H4 (cell line): ENCODE results near the gene TAPBP. TPM values are rescaled to one million over a fixed set of nuclear protein-coding genes. Genes with fewer than 3 reads are reported as not detected.
"Not testable (repeated sequence)": the region's sequence is repeated elsewhere in the genome, so short reads cannot be mapped to it uniquely, and the experiment has no call there.

Experiments used
- DNase-seq: peaks from one replicate; pipeline ENCODE4 v3.0.0-alpha.2; 2015; ENCODE audit warnings: low spot score
- total RNA-seq: library from RNA; depleted of rRNA; stranded (reverse); fragments of >200 nt; shearing (Covaris generic); gene quantifications from 2 replicates; pipeline ENCODE4 v1.2.3, GENCODE V29; 2014

TAPBP gene
- total RNA-seq, 1 experiment from 2014 or later = 69.8 TPM

DNA sequence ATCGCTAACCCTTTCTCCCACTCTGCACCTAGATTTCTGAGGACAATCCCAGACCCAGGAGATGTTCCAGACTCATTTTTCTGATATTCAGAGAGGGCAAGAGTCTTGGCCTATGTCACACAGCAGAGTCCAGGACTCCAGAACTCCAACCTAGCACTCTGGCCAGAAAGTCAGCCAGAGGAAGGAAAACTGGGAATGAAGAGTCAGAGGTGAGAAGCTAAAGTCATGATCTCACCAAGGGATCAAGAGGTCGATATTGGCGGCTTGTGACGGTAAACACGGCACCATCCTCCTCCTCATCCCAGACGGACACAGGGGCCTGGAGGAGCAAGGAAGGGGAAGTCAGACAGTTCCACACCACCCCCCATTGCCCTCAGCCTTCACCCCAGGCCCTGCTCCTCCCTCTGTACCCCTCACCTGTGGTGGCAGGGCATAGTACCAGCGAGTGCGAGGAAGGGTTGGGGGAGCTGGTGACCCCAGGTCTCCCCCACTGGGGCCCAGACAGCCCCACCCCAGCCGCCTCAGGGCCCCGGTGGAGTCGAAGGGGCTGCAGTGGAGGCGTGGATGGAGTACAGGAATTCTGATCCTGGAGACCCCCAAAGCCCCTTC, 17.0 kb downstream of the TAPBP start:
- no peak for DNase-seq

DNA sequence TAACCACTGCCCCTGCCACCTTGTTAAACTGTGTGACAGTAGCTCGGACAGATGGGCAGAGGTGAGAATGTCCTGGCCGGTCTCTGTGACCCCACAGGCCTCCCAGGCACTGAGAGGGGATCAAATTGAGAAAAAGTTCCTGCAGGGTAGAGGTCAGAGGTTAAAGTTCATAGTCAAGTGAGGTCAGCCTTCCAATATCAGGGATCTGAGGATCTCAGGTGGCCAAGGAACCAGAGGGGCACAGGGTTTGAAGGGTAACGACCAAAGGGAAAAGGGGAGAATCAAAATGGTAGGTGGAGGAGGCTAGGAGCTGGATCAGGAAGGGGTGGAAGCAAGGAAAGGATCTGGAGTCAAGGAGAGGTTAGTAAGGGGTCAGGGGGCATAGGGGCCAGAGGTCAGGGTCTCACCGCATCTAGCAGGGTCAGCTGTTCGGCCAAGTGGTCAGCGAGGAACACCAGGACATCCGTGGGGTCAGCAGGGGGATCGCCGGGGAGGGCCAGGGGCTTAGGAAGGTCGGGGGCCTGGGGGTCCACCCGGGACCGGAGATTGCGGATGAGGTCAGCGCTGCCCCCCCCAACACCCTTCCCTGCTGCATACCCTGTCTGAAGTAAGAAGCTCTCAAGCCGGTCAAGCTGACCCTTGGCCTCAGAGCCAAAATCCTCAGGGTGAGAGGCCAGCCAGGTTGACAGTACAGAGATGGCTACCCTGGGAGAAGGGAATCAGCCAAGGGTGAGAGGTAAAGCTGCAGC, 18.1 kb downstream of the TAPBP start:
- no peak for DNase-seq

DNA sequence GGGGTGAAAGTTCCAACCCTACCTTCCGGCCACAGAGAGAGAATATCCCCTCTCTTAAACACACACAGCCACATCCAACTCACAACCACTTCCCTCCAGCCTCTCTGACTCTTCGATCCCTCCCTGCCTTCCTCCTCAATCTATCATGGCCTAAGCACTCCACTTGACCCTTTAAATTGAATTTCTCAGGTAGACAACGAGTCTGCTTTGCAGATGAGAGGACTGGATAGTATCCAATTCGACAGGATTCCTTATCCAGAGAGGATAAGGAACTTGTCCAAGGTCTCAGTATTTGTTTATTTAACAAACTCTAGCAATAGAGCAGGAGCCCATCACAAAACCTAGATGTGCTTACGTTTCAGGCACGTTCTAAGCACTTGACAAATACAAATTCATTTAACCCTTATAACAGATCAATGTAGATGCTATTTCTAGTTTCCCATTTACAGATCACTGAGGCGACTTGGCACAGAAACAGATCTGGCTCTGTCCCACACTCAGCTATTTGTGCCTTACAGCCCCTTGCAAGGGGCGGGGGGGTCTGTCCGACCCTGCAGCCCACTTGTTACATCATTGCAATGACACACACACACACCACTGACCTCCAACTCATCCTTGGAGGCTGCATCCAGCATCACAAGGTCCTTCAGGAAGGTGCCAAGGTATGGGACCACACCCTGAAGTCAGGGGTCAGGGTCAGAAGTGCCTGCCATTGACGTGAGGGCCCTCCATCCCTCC, 19.6 kb downstream of the TAPBP start:
- DNase-seq = no peak

DNA sequence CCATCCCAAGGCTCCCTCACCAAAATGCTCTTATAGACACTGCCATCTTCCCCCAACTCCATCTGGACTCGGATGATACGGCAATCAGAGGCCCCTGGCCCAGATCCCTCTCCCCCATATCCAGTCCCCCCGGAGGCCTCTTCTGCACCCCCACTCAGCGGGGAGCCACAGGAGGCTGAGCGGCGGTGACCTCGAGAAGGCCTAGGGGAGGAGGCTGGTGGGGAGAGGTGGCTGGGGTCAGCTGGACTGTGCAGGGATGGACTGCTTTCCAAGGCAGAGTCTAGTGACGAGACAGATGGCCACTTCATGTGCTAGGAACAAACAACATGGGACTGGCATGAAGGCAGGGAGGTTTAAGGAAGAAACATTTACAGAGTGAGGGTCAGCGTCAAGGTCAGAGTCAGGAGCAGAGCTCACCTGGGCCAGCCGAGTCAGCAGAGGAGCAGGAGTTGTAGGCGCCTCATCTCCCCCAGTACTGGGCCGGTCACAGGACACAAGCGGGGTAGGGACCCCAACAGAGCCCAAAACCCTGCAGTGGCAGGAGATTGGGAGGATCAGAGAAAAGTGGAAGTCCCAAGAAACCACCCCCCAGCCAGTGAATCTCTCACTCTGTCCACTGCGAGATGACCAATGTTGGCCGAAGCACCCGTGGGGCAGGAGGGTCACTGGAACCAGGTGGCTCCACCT, 20.7 kb downstream of the TAPBP start:
- DNase-seq = no peak

- DNase-seq = no peak
Measured at GRCh38 chr6:33290459-33290858, 23.4 kb downstream of the TAPBP start.

DNA sequence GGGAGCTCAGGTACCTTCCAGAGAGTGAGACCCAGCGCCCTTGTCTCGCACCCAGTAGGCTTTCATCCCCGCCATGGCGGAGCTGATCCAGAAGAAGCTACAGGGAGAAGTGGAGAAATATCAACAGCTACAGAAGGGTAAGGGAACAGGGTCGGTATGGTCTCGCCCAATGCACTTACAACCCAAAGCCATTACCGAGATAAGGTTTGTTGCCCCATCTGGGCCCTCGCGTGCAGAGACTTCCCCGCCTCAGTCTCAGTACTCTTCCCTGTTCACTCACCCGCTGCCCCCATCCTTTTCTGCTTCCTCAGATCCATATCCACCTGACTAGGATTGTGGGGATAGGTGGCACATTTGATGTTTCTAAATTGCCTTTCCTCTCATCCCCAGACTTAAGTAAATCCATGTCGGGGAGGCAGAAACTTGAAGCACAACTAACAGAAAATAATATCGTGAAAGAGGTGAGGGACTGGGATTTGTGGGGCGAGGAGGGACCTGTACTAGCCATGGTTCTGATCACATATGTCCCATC, 24.0 kb downstream of the TAPBP start:
- DNase-seq = no peak

DNA sequence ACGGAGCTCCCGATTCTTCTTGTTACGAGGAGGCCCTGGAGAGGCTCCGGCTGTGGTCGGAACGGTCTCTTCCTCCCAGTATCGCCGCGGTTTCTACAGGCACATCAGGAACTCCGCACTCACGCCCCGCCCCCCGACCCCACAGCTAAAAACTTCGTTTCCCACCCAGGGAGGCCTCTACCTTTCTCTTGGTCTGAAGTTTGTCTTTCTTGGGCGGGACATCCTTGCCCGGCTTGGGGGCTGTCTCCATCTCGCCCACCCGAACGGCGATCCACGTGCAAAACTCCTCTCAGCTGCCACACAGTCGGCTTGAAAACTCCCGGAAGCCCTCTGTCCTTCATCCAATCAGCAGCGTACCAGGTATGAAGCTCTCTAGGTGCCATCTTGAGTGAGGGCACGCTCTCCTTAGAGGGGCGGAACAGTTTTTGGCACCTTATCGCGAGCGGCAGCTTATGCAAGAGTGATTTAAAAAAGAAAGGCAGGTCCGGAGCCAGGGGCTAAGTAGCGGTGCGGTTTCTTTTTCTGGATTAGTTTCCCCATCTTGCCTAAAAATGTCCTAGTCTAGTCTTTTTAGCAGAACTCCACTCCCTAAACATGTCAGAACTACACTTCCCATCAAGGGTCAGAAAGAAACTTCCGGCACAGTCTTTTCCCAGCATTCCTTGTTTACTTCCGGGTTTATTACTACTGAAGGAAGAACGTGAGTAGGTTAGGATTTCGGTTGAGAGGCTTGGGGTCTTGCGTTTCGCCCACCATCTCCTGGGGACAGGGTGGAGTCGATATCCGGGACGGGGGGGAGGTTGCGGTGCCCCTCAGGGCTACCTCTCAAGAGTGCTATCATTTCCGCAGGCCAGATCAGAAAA, 24.7 kb downstream of the TAPBP start, which contains the start of the genes PFDN6 and WDR46:
Gene PFDN6 (plus strand): TSS at position 681 of the 863 bp plus-strand sequence. CDS start 256 bp downstream, outside the sequence.
Gene WDR46 (minus strand): TSS at position 319 of the 863 bp plus-strand sequence. CDS start 69 bp downstream, at position 250.
- peak; percentile 88 for DNase-seq

GRCh38 chr6:33288141-33288920, 25.5 kb downstream of the TAPBP start:
- no peak for DNase-seq

DNA sequence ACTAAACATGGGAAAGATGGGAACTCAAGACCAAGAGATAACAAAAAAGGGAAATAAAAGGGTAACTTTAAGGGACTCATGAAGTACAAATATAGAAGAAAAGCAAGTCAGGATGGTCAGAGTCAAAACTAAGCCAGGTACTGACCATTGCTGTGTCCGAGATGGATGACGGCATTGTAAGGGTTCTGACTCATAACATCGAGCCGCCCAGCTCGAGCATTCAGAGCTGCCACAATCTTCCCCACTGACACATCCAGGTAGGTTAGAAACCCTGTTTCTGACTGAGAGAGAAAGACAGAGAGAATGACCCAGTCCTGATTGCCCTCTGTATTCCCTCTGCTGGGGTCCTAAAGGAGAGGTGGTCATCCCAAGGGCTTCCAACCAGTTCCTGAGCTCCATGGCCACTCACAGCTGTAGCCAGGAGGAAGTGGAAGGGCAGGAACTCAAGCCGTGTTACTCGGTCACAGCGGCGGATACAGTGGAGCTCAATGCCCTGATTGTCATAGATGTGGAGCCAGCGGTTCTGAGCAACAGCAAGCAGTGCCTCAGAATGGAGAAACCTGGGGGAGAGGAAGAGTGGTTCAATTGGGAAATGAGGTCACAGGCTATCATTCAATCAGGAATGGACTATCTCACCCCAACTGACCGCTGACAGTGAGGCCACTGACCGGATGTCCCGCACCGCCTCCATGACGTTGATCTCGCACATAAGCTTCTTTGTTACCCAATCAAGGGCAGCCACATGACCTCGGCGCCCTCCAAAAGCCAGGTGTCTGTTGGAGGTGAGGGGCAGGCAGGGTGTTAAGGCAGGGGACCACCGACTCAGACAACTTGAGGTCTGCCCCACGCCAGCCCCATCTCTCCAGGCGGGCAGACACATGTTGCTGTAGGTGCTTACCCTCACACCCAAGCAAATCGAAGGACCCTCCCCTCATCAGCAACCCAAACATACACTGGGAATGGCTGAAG, 26.6 kb downstream of the TAPBP start:
- no peak for DNase-seq

DNA sequence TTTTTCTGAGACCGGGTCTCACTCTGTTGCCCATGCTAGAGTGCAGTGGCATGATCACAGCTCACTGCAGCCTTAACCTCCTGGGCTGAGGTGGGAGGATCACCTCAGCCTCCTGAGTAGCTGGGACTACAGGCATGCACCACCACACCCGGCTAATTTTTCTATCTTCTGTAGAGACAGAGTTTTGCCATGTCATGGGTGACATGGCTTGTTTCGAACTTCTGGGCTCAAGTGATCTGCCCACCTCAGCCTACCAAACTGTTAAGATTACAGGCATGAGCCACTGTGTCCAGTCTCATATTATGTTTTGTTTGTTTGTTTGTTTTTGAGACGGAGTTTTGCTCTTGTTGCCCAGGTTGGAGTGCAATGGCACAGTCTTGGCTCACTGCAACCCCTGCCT, 28.7 kb downstream of the TAPBP start:
- not testable (repeated sequence) for DNase-seq

DNA sequence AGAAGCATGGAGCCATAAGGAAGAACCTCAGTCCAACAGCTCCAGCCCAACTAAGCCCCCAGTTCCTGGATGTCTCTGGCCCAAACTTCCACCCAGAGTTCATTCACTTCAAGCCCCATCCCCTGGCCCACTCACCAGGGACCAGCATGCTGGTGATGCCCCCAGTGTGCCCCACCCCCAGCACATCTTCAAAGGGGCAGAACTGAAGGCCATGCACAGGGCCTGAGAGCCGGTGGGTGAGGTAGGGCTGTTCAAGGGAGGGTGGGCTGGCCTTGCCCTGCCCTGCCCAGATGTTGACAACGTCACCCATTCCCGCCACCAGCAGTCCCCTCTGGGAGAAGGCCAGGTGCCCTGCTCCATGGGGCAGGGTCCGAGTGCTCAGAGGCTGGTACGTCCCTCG, 33.3 kb downstream of the TAPBP start:
- no peak for DNase-seq

- peak; percentile 73 for DNase-seq
Measured at GRCh38 chr6:33279971-33280511, 33.8 kb downstream of the TAPBP start.

DNA sequence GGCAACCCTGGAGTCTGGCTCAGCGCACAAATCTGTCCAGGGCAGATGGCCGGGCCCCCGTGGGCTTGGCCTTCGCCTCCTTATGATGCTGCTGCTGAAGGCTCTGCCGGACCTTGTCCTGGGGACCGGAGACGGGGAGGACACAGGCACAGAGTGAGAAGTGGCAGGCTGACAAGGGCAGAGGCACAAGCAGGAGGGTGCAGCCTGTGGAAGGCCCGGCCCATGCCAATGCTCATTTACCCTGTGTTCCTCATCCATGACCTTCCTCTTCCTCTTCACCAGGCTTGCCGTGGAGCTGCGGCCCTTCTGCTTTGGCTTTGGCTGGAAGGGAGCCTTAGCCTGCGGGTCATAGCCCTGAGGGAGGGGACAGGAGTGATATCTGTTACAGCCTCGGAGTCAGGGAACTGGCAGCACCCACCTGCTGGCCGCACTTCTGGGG, 34.6 kb downstream of the TAPBP start:
- DNase-seq = no peak

DNA sequence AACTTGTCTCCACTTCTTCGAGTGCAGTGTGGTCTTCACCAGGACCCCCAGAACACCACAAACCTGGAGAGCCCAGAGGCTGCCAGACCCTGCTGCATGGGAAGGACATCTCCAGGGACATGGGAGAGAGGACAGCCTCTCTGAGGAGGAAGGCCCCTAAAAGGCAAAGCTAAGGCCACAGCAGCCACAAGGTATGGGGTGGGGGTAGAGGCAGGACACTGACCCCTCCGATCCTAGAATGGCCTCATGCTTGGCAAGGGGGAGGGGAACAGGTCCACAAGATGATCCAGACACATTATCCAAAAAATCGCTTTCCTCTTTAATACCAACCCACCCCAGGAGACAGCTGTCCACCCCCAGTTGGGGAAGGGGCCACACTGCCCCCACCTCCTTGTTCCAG, 35.1 kb downstream of the TAPBP start:
- DNase-seq = no peak

DNA sequence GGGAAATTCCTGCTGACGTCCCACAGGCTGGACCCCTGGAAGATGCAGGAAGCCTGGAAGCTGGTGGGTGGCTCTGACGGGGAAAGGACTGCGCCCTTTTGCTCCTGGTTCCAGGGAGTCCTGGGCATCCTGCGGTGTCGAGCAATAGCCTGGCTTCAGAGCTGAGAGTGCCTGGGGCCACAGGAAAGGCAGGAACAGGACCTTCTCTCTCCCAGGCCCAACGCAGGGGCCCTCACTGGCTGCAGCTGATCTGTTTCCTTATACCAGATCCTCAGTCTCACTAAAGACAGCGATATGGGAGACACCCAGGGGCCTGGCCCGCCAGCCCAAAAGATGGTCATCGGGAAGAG, 35.5 kb downstream of the TAPBP start:
- DNase-seq = no peak

DNA sequence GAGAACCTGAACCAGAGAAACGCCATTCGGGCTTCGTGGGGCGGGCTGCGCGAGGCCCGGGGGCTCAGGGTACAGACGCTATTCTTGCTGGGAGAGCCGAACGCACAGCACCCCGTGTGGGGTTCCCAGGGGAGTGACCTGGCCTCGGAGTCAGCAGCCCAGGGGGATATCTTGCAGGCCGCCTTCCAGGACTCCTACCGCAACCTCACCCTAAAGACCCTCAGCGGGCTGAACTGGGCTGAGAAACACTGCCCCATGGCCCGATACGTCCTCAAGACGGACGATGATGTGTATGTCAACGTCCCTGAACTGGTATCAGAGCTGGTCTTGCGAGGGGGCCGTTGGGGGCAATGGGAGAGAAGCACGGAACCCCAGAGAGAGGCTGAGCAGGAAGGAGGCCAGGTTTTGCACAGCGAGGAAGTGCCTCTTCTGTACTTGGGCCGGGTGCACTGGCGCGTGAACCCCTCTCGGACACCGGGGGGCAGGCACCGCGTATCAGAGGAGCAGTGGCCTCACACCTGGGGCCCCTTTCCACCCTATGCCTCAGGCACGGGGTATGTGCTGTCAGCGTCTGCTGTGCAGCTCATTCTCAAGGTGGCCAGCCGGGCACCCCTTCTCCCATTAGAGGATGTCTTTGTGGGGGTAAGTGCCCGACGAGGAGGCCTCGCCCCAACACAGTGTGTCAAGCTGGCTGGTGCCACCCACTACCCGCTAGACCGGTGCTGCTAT, 36.1 kb downstream of the TAPBP start:
- DNase-seq = no peak

GRCh38 chr6:33276864-33277662, 36.8 kb downstream of the TAPBP start, which contains the start of gene B3GALT4:
B3GALT4 (plus strand) TSS chr6:33277123; CDS start chr6:33277420, 297 bp downstream.
- no peak for DNase-seq
